GM12878 (cell line): ENCODE results near the gene PNPLA8.
"Not testable (repeated sequence)": the region's sequence is repeated elsewhere in the genome, so short reads cannot be mapped to it uniquely, and the experiment has no call there.

Source experiments
- EP300 ChIP-seq, 2 experiments: fragments of 150-350 bp in 1 of 2; IDR thresholded peaks; 2 replicates each; pipeline ENCODE4 v1.6.1; 2011 to 2012; ENCODE audit warnings: low read depth in 2 of 2, low read length in 2 of 2, borderline replicate concordance in 1 of 2, improper control_type of control experiment in 1 of 2, inconsistent platforms in 1 of 2; ENCODE audit not compliant: control insufficient read depth in 1 of 2
- MXI1 ChIP-seq: fragments of 150-350 bp; IDR thresholded peaks from 2 replicates; pipeline ENCODE4 v1.6.1; 2011; ENCODE audit warnings: low read depth, mild to moderate bottlenecking, inconsistent platforms, low read length, improper control_type of control experiment
- PAX8 ChIP-seq: fragments of 450-650 bp; IDR thresholded peaks from 2 replicates; pipeline ENCODE4 v1.6.1; 2017; ENCODE audit warnings: mild to moderate bottlenecking, moderate library complexity
- POLR2A ChIP-seq: IDR thresholded peaks from 2 replicates; pipeline ENCODE4 v1.6.1; 2011; ENCODE audit warnings: low read depth, mild to moderate bottlenecking, low read length
- TF ChIP-seq, protein P1 (sequence below), 3 experiments: IDR thresholded peaks in 2 of 3; conservative IDR thresholded peaks in 1 of 3; 2 replicates each; pipeline ENCODE4 v1.5.1; 2011; ENCODE audit warnings: low read depth in 3 of 3, low read length in 3 of 3, mild to moderate bottlenecking in 3 of 3, control low read depth in 2 of 3, moderate library complexity in 2 of 3, inconsistent platforms in 1 of 3, mixed read lengths in 1 of 3; ENCODE audit not compliant: control insufficient read depth in 2 of 3, insufficient read depth in 1 of 3; ENCODE audit errors: extremely low read depth in 1 of 3
- TF ChIP-seq, protein P2 (sequence below): IDR thresholded peaks from 2 replicates; pipeline ENCODE4 v1.6.1; 2012; ENCODE audit warnings: mild to moderate bottlenecking, low read depth, low read length
- TF ChIP-seq, protein P3 (sequence below): IDR thresholded peaks from 2 replicates; pipeline ENCODE4 v1.6.1; 2011; ENCODE audit warnings: low read depth, low read length, improper control_type of control experiment, borderline replicate concordance

DNA sequence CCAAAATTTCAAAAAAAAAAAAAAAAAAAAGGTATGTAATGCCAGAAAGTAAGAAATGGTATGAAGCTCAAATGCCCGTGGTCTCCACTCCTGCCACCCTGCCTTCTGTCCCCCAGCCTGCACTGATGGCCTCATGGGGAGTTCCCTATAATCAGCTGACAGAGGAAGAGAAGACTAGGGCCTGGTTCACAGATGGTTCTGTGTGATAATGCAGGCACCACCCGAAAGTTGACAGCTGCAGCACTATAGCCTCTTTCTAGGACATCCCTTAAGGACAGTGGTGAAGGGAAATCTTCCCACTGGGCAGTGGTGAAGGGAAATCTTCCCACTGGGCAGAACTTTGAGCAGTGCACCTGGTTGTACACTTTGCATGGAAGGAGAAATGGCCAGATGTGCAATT, 12.3 kb upstream of the PNPLA8 start:
- TF ChIP-seq, protein P1, sequence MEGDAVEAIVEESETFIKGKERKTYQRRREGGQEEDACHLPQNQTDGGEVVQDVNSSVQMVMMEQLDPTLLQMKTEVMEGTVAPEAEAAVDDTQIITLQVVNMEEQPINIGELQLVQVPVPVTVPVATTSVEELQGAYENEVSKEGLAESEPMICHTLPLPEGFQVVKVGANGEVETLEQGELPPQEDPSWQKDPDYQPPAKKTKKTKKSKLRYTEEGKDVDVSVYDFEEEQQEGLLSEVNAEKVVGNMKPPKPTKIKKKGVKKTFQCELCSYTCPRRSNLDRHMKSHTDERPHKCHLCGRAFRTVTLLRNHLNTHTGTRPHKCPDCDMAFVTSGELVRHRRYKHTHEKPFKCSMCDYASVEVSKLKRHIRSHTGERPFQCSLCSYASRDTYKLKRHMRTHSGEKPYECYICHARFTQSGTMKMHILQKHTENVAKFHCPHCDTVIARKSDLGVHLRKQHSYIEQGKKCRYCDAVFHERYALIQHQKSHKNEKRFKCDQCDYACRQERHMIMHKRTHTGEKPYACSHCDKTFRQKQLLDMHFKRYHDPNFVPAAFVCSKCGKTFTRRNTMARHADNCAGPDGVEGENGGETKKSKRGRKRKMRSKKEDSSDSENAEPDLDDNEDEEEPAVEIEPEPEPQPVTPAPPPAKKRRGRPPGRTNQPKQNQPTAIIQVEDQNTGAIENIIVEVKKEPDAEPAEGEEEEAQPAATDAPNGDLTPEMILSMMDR (IDR thresholded peaks at IDR 0.05 in 2 of 3, conservative IDR thresholded peaks at IDR 0.05 in 1 of 3; ENCODE audit: control insufficient read depth in 2 of 3, extremely low read depth in 1 of 3, insufficient read depth in 1 of 3, low read depth in 3 of 3, low read length in 3 of 3) = not testable (repeated sequence)
- not testable (repeated sequence) for TF ChIP-seq PAX8; MXI1; EP300 (IDR thresholded peaks at IDR 0.05; ENCODE audit: borderline replicate concordance in 1 of 2, control insufficient read depth in 1 of 2, low read depth in 2 of 2, low read length in 2 of 2); POLR2A
- TF ChIP-seq, protein P2, sequence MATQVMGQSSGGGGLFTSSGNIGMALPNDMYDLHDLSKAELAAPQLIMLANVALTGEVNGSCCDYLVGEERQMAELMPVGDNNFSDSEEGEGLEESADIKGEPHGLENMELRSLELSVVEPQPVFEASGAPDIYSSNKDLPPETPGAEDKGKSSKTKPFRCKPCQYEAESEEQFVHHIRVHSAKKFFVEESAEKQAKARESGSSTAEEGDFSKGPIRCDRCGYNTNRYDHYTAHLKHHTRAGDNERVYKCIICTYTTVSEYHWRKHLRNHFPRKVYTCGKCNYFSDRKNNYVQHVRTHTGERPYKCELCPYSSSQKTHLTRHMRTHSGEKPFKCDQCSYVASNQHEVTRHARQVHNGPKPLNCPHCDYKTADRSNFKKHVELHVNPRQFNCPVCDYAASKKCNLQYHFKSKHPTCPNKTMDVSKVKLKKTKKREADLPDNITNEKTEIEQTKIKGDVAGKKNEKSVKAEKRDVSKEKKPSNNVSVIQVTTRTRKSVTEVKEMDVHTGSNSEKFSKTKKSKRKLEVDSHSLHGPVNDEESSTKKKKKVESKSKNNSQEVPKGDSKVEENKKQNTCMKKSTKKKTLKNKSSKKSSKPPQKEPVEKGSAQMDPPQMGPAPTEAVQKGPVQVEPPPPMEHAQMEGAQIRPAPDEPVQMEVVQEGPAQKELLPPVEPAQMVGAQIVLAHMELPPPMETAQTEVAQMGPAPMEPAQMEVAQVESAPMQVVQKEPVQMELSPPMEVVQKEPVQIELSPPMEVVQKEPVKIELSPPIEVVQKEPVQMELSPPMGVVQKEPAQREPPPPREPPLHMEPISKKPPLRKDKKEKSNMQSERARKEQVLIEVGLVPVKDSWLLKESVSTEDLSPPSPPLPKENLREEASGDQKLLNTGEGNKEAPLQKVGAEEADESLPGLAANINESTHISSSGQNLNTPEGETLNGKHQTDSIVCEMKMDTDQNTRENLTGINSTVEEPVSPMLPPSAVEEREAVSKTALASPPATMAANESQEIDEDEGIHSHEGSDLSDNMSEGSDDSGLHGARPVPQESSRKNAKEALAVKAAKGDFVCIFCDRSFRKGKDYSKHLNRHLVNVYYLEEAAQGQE = not testable (repeated sequence)
- TF ChIP-seq, protein P3, sequence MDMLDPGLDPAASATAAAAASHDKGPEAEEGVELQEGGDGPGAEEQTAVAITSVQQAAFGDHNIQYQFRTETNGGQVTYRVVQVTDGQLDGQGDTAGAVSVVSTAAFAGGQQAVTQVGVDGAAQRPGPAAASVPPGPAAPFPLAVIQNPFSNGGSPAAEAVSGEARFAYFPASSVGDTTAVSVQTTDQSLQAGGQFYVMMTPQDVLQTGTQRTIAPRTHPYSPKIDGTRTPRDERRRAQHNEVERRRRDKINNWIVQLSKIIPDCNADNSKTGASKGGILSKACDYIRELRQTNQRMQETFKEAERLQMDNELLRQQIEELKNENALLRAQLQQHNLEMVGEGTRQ = not testable (repeated sequence)
